Stimulated activated CD8-positive, alpha-beta memory T cell treated with anti-CD3 and anti-CD28 coated beads, Interleukin-15, amount 100 ng/mL, for 48 hours (primary cell): Measurements from ENCODE around the gene LTB4R.
A peak's percentile ranks its signal among the peaks of the same experiment; 100 is the strongest.

Experiments
- DNase-seq, 2 donors: peaks; one replicate each; pipeline ENCODE4 v3.0.0-alpha.2; 2020; ENCODE audit warnings: low read depth in 2 of 2

LTB4R gene

GRCh38 chr14:24279301-24280186, 31.8 kb upstream of the LTB4R start:
- peak in 1 of 2 donors; percentile 36 for DNase-seq

- no peak for DNase-seq
Observed at GRCh38 chr14:24280797-24281460, 30.4 kb upstream of the LTB4R start.

- no peak for DNase-seq
Observed at GRCh38 chr14:24281636-24282035, 29.7 kb upstream of the LTB4R start.

- DNase-seq, result no peak
Observed at GRCh38 chr14:24282736-24283135, 28.6 kb upstream of the LTB4R start.

- no peak for DNase-seq
Observed at GRCh38 chr14:24283796-24284460, 27.4 kb upstream of the LTB4R start.

GRCh38 chr14:24284501-24285035, 26.7 kb upstream of the LTB4R start:
- DNase-seq, result no peak

- no peak for DNase-seq
Observed at GRCh38 chr14:24285351-24285750, 26.0 kb upstream of the LTB4R start.

- DNase-seq, result no peak
Observed at GRCh38 chr14:24286996-24287395, 24.3 kb upstream of the LTB4R start.

GRCh38 chr14:24289649-24290280, 21.5 kb upstream of the LTB4R start:
- peak; percentile 63 to 75 for DNase-seq

GRCh38 chr14:24290746-24291145, 20.6 kb upstream of the LTB4R start:
- DNase-seq, result no peak

GRCh38 chr14:24291446-24292117, 19.7 kb upstream of the LTB4R start:
- no peak for DNase-seq

- no peak for DNase-seq
Observed at GRCh38 chr14:24292118-24292807, 19.0 kb upstream of the LTB4R start.

- DNase-seq, result no peak
Observed at GRCh38 chr14:24293525-24293924, 17.8 kb upstream of the LTB4R start.

- peak; percentile 51 to 57 for DNase-seq
Observed at GRCh38 chr14:24296341-24297157, 14.8 kb upstream of the LTB4R start.

- no peak for DNase-seq
Observed at GRCh38 chr14:24297190-24297964, 13.9 kb upstream of the LTB4R start.

GRCh38 chr14:24298892-24299254, 12.4 kb upstream of the LTB4R start:
- DNase-seq, result no peak

GRCh38 chr14:24299255-24300191, 11.8 kb upstream of the LTB4R start, which contains the start of the genes DHRS1 and NOP9:
Gene DHRS1 (minus strand): TSS chr14:24299780. CDS start chr14:24299106, 674 bp downstream.
Gene NOP9 (plus strand): TSS chr14:24299850. CDS start chr14:24299955, 105 bp downstream.
- DNase-seq, result peak; percentile 83 to 84
